C4-2B (cell line): Measurements from ENCODE around the gene ADCY6.

Experiments used
- CTCF ChIP-seq: fragments of 450-650 bp; conservative IDR thresholded peaks from 2 replicates; pipeline ENCODE4 v1.5.1; 2017; ENCODE audit warnings: mild to moderate bottlenecking
- ZFX ChIP-seq: fragments of 450-650 bp; IDR thresholded peaks from 2 replicates; pipeline ENCODE4 v1.6.1; 2017

GRCh38 chr12:48827513-48828096 lies 38.7 kb upstream of the ADCY6 start:
- TF ChIP-seq CTCF (no peak), ZFX (no peak)
